ENCODE measurements around the gene CFAP141. TPM values are rescaled to one million over a fixed set of nuclear protein-coding genes. Genes with fewer than 3 reads are reported as not detected.

Gene CFAP141
- total RNA-seq, 1 donor from 2014 or later, result not detected

DNA sequence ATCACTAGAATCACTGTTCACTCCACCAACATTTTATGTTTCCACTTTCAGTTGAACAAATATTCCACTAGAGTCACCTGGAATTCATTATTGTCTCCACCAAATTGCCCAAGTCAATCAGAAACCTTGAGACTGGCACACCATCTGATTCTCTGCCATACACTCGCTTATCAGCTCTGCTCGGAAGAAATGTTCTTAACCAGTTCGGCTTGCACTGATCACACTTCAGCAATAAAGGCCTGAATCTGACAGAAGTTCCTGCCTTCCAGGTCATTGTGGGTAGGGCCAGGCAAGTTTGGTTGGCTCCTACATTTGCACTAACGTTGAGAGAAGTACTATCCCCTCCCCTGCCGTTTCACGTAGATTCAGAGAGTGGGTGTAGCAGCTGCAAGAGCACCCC, 24.2 kb downstream of the CFAP141 start:
- no peak for FAIRE-seq
- no peaks in the 10 kb centered on the region for H3K36me3 ChIP-seq (ENCODE audit: control insufficient read depth, insufficient read depth, low read length)
- TF ChIP-seq, protein P1, sequence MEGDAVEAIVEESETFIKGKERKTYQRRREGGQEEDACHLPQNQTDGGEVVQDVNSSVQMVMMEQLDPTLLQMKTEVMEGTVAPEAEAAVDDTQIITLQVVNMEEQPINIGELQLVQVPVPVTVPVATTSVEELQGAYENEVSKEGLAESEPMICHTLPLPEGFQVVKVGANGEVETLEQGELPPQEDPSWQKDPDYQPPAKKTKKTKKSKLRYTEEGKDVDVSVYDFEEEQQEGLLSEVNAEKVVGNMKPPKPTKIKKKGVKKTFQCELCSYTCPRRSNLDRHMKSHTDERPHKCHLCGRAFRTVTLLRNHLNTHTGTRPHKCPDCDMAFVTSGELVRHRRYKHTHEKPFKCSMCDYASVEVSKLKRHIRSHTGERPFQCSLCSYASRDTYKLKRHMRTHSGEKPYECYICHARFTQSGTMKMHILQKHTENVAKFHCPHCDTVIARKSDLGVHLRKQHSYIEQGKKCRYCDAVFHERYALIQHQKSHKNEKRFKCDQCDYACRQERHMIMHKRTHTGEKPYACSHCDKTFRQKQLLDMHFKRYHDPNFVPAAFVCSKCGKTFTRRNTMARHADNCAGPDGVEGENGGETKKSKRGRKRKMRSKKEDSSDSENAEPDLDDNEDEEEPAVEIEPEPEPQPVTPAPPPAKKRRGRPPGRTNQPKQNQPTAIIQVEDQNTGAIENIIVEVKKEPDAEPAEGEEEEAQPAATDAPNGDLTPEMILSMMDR (IDR thresholded peaks at IDR 0.05; ENCODE audit: insufficient read depth, low read length, severe bottlenecking), result no peak
- H3K4me3 ChIP-seq (ENCODE audit: low read depth, low read length), result peak overlapping the region; percentile 91
- no peak for DNase-seq (ENCODE audit: low read depth)
- H3K27me3 ChIP-seq (ENCODE audit: control insufficient read depth, insufficient read depth, low read length), result no peaks in the 10 kb centered on the region

DNA sequence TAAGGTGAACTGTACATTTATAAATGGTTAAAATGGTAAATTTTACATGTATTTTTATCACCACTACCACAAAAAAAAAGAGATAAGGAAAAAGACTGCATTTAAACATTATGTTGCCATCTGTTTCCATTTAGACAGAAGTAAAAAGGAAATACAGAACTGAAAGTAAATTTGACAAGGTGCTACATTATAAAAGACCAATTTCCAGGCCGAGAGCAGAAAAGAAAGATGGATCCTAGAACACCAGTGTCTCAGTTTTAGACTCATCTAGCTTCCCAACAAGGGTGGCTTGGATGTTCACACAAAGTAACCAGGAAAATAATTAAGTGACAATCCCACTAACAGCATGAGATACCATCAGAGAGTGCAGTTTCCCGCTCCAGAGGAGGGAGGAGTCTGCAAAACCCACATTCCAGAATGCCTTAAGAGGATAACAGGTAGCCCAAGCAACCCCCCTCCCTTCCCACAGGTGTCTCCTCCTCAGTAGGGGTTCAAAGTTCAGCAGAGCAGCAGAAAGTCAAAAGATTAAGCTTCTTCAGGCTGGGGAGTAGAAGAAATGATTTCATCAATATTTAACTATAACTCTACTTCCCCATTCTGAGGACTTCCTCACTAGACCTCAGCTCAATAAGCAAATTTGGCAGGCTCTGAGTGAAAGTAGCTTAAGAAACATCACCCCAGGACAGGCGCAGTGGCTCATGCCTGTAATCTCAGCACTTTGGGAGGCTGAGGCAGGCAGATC, 26.0 kb downstream of the CFAP141 start:
- H3K36me3 ChIP-seq (ENCODE audit: control insufficient read depth, insufficient read depth, low read length), result peaks cover 4% of the 10 kb centered on the region
- FAIRE-seq, result no peak
- H3K4me3 ChIP-seq (ENCODE audit: low read depth, low read length), result no peak overlapping the region
- no peaks in the 10 kb centered on the region for H3K27me3 ChIP-seq (ENCODE audit: control insufficient read depth, insufficient read depth, low read length)
- no peak for DNase-seq (ENCODE audit: low read depth)
- TF ChIP-seq, protein P1 (IDR thresholded peaks at IDR 0.05; ENCODE audit: insufficient read depth, low read length, severe bottlenecking), result no peak

DNA sequence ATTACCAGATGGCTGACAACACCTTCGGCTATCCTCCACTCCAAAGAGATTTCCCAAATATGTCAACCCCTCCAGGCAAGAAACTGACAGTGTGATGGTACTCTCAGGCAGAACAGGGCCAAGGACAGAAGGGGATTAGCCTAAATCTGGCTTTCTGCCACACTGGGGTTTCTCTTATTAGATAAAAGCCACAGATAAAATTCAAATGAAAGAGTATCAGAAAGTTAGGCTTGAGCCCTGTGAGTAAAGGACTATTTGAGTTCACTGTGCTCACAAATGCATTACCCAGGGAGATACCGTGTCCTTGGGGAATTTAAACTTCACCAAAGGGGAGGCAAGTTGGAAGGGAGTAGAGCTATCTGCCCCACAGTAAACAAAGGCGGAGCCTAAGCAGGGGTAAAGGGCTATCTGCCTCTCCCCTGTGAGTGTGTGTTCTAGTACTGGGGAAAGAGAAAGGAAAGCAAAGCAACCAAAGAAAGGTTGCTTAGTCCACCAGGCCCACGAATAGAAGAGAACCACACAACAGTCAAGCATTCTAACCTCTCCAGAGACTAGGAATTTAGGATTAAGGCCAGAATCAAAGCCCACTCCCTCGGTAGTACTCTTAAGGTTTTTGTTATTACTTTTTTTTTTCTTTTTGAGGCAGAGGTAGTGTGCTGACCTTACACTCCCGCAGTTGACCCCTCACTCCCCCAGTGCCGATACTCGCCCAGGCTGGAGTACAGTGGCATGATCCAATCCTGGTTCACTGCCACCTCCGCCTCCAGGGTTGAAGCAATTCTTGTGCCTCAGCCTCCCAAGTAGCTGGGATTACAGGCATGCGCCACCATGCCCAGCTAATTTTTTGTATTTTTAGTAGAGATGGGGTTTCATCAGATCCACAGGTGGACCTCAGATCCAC, 27.0 kb downstream of the CFAP141 start:
- Histone ChIP-seq H3K4me3 (ENCODE audit: low read depth, low read length) (no peak overlapping the region), H3K27me3 (ENCODE audit: control insufficient read depth, insufficient read depth, low read length) (no peaks in the 10 kb centered on the region), H3K36me3 (ENCODE audit: control insufficient read depth, insufficient read depth, low read length) (peaks cover 7% of the 10 kb centered on the region)
- DNase-seq (ENCODE audit: low read depth) (no peak), FAIRE-seq (no peak)
- TF ChIP-seq, protein P1 (IDR thresholded peaks at IDR 0.05; ENCODE audit: insufficient read depth, low read length, severe bottlenecking), result no peak

DNA sequence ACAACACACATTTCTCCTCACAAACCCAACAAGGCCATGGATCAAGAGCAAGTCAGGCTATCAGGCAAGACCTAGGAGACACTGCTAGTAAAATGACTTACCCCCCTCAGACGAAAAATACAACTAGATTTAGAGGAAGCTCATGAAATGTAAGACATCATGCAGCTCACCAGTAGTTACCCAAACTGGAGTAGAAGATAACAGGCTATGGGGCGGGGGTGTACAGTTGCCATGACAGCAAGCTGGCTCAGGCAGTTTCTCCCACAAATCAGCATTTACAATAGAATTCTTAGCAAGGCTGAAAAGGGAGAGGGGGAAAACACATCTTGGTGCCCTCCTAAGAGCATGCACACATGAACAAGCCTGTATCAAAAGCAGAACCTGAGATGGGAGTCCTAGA, 28.1 kb downstream of the CFAP141 start:
- DNase-seq (ENCODE audit: low read depth) (no peak), FAIRE-seq (no peak)
- TF ChIP-seq, protein P1 (IDR thresholded peaks at IDR 0.05; ENCODE audit: insufficient read depth, low read length, severe bottlenecking), result no peak
- H3K27me3 ChIP-seq (ENCODE audit: control insufficient read depth, insufficient read depth, low read length), result no peaks in the 10 kb centered on the region
- peaks cover 8% of the 10 kb centered on the region for H3K36me3 ChIP-seq (ENCODE audit: control insufficient read depth, insufficient read depth, low read length)
- no peak overlapping the region for H3K4me3 ChIP-seq (ENCODE audit: low read depth, low read length)

DNA sequence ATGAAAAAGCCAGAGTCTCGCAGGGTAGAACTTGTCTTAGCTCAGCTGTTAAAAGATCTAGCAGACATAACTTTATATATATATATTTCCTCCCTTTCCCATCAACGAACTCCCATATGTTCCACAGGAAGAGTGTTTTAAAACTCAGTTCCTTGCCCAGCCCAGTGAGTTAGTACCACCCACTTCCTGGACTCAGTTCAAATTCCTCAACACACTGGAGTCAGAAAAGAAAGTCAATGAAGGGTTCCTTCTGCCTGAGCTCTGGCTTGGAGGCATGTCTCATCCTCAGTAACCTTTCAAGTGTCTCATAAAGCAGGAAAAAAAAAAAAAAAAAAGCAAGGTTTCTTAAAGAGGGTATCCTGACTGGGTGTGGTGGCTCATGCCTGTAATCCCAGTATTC, 29.8 kb downstream of the CFAP141 start:
- Histone ChIP-seq H3K36me3 (ENCODE audit: control insufficient read depth, insufficient read depth, low read length) (peaks cover 22% of the 10 kb centered on the region), H3K4me3 (ENCODE audit: low read depth, low read length) (no peak overlapping the region), H3K27me3 (ENCODE audit: control insufficient read depth, insufficient read depth, low read length) (no peaks in the 10 kb centered on the region)
- DNase-seq (ENCODE audit: low read depth) (peak; percentile 54), FAIRE-seq (no peak)
- TF ChIP-seq, protein P1 (IDR thresholded peaks at IDR 0.05; ENCODE audit: insufficient read depth, low read length, severe bottlenecking), result no peak

Data from bronchial epithelial cell (primary cell).